ENCODE measurements around the gene BMP10. TPM values are rescaled to one million over a fixed set of nuclear protein-coding genes. Genes with fewer than 3 reads are reported as not detected.

Gene BMP10
- 0.35 TPM for total RNA-seq
- long read RNA-seq = 0 reads

DNA sequence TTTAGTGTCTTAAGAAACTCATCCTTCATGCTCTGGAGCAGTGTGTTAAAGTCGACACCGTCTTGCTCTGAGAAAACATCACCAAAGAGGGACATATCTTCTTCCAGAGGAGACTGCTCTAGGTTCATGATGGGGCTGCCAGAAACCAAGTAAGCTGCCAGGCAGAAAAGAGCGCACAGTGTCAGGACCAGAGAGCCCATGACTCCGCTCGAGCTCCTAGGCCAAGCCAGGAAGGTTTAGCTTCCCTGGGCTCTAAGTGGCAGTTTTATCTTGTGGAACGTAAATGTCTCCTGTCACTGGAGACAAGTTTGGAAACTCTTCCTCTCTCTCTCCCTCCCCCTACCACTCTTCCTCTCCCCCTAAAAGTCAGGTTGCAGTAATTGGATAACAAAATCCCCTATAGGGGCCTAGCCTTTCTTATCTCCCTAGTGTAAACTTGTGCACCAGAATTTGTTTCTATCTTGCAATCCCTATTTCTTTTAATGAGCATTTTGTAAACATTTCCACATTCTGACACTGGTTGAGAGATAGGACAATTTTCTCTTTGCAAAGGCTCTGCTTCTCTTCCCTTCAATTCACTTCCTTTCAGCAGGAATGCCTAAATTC, at the start of gene BMP10:
Gene BMP10, minus strand, starts transcription at position 239 of the 606 bp plus-strand sequence. Its CDS starts 39 bp downstream, at position 200.
- no peak for ATAC-seq
- DNase-seq (ENCODE audit: missing footprints) = no peak

DNA sequence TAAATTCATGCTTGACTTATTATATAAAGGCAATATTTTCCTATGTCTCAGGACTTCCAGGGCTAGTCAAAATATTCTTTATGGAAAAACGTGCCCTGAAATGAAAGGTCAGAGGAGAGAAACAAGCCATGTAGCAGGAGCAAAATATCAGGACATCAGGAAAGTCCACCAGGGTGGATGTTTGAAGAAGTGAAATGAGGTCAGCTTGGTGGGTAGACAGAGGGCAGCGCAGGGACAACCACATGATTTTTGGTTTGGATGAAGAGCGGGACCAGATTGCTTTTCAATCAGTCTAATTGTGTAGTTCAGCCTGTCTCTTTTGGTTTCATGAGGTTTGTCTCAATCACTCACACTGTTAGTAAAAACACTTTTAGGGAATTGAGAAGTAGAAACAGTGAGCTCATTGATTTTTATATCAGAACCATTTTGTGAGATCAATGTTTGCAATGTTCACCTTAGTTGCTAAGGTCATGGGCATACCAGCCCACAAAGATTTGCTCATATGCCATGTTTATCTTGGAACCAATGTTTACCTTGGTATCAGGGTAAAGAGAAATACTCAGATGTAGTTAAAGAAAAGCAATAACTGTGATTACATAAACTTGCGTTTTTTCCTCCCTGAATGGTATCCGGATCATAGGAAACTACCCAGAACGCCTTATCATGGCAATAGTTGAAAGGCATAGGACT, 49.4 kb upstream of the BMP10 start:
- intact Hi-C loops (cut with DNase I) = no loop called here
- DNase-seq (ENCODE audit: missing footprints) (no peak), ATAC-seq (no peak)

More for the DNA sequence above, at the start of gene BMP10:
- intact Hi-C loops (cut with DNase I) = no loop called here

DNA sequence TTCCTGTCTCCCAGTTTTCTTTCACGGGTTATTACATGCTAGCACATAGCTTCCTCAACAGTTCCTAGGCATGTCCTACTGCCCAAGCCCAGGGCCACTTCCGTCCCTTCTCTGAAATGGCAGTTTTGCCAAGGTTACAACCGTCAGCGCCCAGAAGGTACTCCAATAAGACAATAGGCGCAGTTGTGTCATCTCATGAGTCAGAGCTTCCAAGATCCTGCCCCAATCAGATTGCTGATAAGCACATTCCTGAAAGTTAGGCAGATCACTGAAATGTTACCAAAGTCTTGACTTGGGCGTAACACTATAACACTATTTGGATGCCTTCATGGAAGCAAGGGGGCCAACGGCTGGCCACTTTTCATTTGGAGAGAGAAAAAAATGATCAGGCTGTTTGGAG, 47.3 kb upstream of the BMP10 start:
- no peak for DNase-seq (ENCODE audit: missing footprints)
- no peak for ATAC-seq
- intact Hi-C loops (cut with DNase I) = no loop called here

GRCh38 chr2:68917034-68917718, 46.0 kb upstream of the BMP10 start:
- ATAC-seq (no peak), DNase-seq (ENCODE audit: missing footprints) (no peak)
- intact Hi-C loops (cut with DNase I) = no loop called here

- ATAC-seq (peak; percentile 56), DNase-seq (ENCODE audit: missing footprints) (no peak)
- intact Hi-C loops (cut with DNase I) = no loop called here
Measured at GRCh38 chr2:68916226-68916625, 45.0 kb upstream of the BMP10 start.

- DNase-seq (ENCODE audit: missing footprints) (no peak), ATAC-seq (no peak)
- intact Hi-C loops (cut with DNase I) = no loop called here
Measured at GRCh38 chr2:68915393-68915792, 44.2 kb upstream of the BMP10 start.

- DNase-seq (ENCODE audit: missing footprints) = no peak
- intact Hi-C loops (cut with DNase I) = no loop called here
Measured at GRCh38 chr2:68913359-68913758, 42.2 kb upstream of the BMP10 start.

DNA sequence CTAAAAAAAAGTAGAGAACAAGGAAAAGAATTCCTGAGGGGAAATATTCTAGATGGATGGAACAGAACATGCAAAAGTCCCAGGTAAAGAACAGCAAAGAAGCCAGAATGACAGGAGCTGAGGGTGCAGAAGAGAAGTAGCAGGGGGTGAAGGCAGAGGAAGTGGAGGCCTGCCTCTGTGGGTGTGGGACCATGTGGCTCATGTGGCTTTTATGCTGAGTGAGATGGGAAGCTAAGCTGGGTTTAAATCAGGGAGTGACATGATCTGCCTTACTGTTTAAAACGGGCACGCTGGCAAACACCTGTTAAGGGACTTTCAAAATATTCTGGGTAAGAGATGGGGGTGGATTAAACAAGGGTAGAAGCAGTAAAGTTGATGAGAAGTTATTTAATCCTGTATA, 41.5 kb upstream of the BMP10 start:
- intact Hi-C loops (cut with DNase I) = no loop called here
- ATAC-seq = no peak
- no peak for DNase-seq (ENCODE audit: missing footprints)

More at GRCh38 chr2:68913359-68913758, 42.2 kb upstream of the BMP10 start:
- ATAC-seq = no peak

DNA sequence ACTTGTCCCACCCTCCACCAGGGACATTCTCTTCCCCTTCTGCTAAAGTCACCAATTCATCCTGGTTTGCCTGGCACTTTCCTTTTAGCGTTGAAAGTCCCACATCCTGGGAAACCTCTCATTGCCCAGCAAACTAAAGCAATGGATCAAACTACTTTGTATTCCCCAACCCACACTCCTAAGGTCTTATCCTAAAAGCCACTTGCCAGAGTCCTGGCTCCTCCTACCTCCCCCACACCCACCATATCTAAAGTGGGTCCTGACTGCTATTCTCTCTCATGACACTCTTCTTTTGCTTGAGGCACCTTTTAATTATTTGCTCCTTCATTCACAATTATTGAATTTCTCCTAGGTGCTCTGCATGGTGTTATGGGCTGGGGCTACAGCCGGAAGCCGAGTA, 40.9 kb upstream of the BMP10 start:
- ATAC-seq = no peak
- DNase-seq (ENCODE audit: missing footprints) = no peak
- intact Hi-C loops (cut with DNase I) = no loop called here

- intact Hi-C loops (cut with DNase I) = loop anchor here (2.0 kb wide), 1 partner anchor 161 kb away; no protein-coding TSS in a partner anchor
- ATAC-seq (no peak), DNase-seq (ENCODE audit: missing footprints) (no peak)
Measured at GRCh38 chr2:68911709-68912108, 40.5 kb upstream of the BMP10 start.

- DNase-seq (ENCODE audit: missing footprints) = no peak
- intact Hi-C loops (cut with DNase I) = loop anchor here (2.0 kb wide), 1 partner anchor 160 kb away; no protein-coding TSS in a partner anchor
- no peak for ATAC-seq
Measured at GRCh38 chr2:68911246-68911645, 40.0 kb upstream of the BMP10 start.

DNA sequence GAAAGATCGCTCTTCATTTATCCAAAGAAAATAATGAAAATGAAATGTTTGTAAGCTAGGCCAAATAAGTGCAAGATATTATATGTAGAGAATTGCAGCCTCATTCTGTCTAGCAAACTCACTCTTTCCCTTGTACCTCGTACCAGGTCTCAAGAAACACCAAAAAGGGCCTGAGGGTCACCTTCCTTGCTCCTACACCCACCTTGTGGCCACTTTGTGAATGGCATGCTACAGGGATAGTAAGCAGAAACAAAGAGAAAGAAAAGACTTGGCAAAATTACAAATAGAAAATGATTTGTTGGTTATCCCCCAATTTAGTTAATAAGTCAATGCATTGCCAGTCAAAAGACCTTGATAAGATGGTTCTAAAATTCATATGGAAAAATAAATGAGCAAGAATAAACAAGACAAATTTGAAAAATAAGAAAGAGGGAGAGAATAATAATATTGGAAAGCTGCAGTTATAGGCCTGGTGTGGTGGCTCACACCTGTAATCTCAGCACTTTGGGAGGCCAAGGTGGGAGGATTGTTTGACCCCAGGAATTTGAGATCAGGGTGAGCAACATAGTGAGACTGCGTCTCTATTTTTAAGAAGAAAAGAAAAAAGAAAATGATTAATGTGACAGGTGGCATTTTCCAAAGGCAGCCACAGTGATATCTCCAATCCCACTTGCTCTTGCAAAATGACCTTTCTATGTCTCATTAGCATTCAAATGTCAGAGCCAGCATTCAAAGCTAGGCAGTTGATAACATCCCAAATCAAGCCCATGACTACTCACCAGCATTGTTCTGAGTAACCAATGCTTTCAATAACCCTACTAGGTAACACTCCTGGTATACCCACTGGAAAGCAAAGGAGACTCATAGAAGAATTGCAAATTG, 38.8 kb upstream of the BMP10 start:
- intact Hi-C loops (cut with DNase I) = loop anchor here (2.0 to 5.0 kb wide), 2 partner anchors 159 to 203 kb away; no protein-coding TSS in a partner anchor
- no peak for DNase-seq (ENCODE audit: missing footprints)
- ATAC-seq = no peak

DNA sequence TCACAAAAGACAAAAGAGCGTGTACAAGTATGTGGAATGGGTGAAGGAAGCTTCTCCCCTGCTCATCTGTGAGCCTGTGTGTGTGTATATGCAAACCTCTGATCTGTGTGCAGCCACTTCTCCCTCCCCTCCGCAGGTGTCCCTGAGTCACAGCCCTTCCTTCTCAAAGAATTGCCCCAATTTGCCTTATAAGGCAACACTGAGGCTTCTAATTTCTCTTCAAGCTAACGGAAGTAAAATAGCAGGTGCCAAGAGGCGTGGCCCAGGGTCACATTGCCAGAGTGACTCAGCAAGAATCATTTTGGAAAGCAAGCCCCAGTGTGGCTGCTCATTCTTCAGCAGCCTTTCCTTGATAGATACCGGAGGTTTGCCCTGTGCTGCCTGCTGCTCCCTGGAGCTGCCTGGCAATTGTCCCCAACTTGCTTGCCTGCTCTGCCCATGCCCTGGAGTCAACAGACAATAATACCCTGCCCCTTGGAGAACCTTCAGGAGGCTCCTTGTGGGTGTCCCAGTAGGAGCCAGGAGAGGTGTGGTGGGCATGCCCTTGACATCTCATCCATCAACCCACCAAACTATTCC, 37.3 kb upstream of the BMP10 start:
- DNase-seq (ENCODE audit: missing footprints) (peak; percentile 77), ATAC-seq (peak; percentile 67)
- intact Hi-C loops (cut with DNase I) = loop anchor here (5.0 kb wide), 1 partner anchor 201 kb away; no protein-coding TSS in a partner anchor

DNA sequence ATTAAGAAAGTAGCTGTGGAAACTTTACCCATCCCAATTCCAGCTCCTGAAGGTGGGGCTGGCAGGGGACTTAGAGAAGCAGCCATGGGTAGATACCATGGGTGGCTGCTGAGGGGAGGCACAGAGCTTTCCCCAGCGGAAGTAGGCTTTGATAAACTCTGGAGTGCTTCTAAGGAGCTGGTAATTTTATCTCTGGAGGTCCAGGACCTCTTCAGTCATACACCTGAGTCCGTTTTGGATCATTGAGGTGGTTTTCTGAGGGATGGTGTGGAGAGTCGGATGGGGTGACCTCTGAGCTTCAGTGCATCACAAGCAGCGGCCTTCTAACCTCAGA, 36.7 kb upstream of the BMP10 start:
- intact Hi-C loops (cut with DNase I) = loop anchor here (5.0 kb wide), 1 partner anchor 201 kb away; no protein-coding TSS in a partner anchor
- DNase-seq (ENCODE audit: missing footprints) = no peak
- peak; percentile 3 for ATAC-seq

GRCh38 chr2:68907232-68907919, 36.2 kb upstream of the BMP10 start:
- intact Hi-C loops (cut with DNase I) = loop anchor here (5.0 kb wide), 1 partner anchor 200 kb away; no protein-coding TSS in a partner anchor
- no peak for ATAC-seq
- no peak for DNase-seq (ENCODE audit: missing footprints)

GRCh38 chr2:68906716-68907115, 35.5 kb upstream of the BMP10 start:
- intact Hi-C loops (cut with DNase I) = loop anchor here (5.0 kb wide), 1 partner anchor 199 kb away; no protein-coding TSS in a partner anchor
- no peak for ATAC-seq

DNA sequence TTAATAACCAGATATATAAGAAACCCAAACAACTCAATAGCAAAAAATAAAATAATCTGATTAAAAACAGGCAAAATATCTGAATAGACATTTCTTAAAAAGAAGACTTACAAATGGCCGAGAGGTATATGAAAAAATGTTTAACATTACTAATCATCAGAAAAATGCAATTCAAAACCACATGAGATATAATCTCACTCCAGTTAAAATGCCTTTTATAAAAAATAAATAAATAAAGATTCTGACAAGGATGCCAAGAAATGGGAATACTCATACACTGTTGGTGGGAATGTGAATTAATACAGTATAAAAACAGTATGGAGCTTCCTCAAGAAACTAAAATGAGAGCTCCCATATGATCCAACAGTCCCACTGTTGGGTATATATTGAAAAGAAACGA, 33.9 kb upstream of the BMP10 start:
- ATAC-seq (no peak), DNase-seq (ENCODE audit: missing footprints) (no peak)
- intact Hi-C loops (cut with DNase I) = loop anchor here (5.0 kb wide), 1 partner anchor 198 kb away; no protein-coding TSS in a partner anchor

More at GRCh38 chr2:68906716-68907115, 35.5 kb upstream of the BMP10 start:
- DNase-seq (ENCODE audit: missing footprints) = no peak

- no peak for ATAC-seq
- intact Hi-C loops (cut with DNase I) = no loop called here
Measured at GRCh38 chr2:68901561-68901960, 30.4 kb upstream of the BMP10 start.

More at GRCh38 chr2:68901561-68901960, 30.4 kb upstream of the BMP10 start:
- no peak for DNase-seq (ENCODE audit: missing footprints)

All from Right ventricle myocardium inferior (tissue), 1 donor.